HG03457 (cell line): ENCODE measurements around the gene MRPS23.

Source experiments
- ATAC-seq: cut with Tn5 transposase; IDR thresholded peaks from one replicate; pipeline ENCODE4 v1.9.1; 2021; ENCODE audit warnings: moderate number of reproducible peaks; ENCODE audit not compliant: unreplicated experiment

Gene MRPS23

DNA sequence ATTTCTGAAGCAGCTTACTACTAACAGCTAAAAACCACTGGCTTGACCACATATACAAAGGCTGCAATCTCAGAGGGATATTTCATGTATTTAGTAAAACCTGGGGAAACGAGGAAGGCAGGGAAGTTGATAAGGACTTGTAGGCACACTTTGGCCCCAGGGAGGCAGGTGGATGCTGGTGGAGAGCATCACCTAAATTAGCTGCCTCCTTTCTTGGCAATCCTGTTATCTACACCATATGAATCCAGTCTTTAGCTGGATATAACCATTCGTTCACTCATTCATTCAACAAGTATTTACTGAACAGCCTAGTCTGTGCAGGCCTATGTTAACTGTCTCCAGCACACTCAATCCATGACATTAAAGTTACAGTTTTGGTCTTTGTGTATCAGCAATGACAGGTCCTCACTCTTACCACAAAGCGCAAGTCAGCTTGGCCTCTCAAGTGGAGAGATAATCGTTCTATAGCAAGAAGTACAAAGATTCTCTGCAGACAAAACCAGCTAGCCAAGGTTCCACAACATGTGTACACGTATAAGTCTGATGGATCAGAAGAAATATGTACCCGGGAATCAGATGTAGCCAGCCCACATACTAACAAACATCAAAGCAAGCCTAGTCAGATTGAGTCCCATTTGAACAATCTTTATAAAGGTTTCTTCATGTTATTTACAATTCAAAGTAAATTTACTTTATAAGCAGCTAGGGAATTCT lies 10.8 kb downstream of the MRPS23 start:
- ATAC-seq: no peak

- ATAC-seq: no peak
Measured at GRCh38 chr17:57838453-57838852, 11.4 kb downstream of the MRPS23 start.

DNA sequence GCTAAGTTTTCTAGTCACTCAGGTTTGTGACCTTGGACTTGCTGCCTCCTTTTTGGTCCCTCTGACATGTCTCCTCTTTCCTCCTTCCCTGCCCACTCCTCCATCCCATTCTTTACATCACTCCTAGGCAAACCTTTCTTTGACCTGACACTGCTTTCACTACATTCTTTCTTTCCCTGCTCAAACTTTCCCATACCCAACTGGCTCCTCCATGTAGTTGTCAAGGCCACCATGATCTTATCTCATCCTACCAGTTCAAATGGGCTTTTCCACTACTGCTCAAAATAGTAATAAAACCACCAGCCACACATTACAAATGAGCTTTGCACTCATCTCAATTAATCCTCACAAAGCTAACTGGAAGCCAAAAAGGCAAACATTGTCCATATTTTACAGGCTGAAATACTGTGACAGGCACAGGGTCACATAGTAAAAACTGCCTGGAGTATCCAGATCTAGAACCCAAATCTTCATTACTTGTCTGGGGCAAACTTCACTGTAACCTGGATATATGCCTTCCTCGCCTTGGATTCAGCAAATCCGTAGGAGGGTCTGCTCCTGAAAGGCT lies 14.4 kb downstream of the MRPS23 start:
- ATAC-seq: no peak

- no peak for ATAC-seq
Measured at GRCh38 chr17:57834146-57834741, 15.6 kb downstream of the MRPS23 start.

GRCh38 chr17:57833179-57833939 lies 16.5 kb downstream of the MRPS23 start:
- no peak for ATAC-seq

GRCh38 chr17:57832314-57833178 lies 17.3 kb downstream of the MRPS23 start:
- ATAC-seq: no peak

DNA sequence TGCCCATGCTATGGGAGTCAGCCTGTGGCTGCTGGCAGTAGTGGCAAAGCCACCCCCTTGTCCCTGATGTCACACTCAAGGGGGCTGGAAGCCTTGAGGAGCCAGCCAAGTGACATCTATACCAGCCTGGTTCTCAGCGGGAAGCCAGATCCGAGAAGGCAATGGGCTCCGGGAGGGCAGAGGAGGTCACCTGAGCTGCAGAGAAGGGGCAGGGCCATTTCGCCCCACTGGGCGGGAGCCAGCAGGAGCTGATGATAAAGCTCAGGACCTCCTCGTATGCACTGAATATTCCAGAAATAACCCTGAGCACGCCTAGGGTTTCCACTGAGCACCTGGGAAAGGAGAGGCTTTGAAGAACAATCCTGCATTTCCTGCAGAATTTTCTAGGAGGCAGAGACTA lies 19.0 kb downstream of the MRPS23 start:
- ATAC-seq: no peak

GRCh38 chr17:57823469-57824401 lies 26.1 kb downstream of the MRPS23 start:
- no peak for ATAC-seq

- no peak for ATAC-seq
Measured at GRCh38 chr17:57819867-57820266, 30.0 kb downstream of the MRPS23 start.

GRCh38 chr17:57819285-57819684 lies 30.6 kb downstream of the MRPS23 start:
- no peak for ATAC-seq

DNA sequence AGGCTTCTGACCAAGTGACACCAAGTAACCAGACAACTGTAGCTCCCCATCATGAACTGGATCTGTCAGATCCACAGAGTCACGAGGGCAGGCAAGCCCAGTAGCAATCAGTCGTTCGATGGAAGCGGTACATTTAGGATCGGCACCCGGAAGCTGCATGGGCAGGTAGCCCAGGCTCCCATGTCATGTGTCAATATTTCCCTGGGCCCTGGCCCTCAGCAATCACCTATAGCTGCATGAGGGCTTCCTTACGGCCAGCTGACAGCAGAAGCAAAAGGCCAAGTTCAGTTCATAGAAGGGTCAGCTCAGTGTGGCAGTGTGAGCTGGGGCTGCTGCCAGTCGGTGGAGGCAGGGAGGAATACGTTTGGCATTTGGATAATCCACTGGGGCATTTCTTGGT lies 31.8 kb downstream of the MRPS23 start:
- no peak for ATAC-seq

GRCh38 chr17:57817299-57817698 lies 32.5 kb downstream of the MRPS23 start:
- ATAC-seq: no peak

DNA sequence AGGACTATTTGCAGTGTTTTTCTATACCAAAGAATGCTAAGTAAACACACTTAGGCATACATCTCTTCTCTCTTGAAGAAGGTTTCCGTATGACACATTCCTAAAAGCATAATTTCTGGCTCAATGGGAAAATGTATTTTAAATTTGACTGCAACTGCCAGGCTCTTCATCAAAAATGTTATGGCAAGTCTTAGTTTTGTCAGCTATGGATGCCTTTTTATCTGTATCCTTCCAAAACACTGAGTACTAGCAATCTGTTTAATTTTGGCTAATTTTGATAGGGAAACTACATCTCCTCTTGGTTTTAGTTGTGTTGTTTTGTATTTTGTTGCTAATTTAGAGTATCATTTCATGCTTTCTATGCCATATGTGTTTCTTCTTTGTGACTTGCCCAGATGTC lies 35.4 kb downstream of the MRPS23 start:
- no peak for ATAC-seq

- ATAC-seq: no peak
Measured at GRCh38 chr17:57811638-57812280, 38.1 kb downstream of the MRPS23 start.

DNA sequence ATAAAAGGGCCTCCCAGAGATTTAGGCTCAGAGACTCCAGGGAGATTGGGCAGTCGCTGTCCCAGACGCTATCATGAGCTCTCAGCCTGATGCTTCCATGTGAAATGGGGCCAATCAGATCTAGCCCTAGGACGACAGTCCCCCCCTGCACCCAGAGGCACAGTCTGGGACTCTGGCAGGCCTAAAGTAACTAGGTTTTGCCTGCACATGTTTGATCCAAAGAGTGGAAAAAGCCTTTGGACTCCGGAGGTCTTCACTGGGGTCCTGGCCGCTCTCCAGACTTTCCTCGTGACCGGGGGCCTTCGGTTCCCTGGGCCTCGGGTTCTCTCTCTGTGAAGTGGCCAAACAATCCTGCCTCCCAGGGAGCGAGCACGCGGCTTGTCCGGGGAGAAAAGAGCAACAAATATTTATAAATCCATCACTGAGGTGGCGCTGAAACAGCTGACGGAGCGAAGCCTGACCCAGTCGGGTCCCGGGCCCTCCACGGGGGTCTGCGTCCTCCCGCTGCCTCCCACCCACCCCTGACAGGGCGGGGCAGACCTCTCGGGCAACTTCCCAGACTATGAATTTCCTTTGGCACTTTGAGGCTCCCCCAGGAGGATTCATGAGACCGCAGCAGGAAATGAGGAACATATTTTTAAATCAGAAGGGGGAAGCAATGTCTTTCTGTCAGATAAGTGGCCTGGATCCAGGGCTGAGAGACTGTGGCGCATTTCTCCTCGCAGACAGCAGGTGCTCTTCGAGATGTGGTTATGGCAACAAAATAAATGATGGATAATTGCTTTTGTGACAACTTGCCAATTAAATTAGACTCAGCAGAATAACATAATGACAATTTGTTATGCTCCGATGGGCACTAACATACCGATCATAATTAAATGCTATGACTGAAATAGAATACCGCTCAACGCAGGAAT lies 38.9 kb downstream of the MRPS23 start:
- ATAC-seq: no peak

DNA sequence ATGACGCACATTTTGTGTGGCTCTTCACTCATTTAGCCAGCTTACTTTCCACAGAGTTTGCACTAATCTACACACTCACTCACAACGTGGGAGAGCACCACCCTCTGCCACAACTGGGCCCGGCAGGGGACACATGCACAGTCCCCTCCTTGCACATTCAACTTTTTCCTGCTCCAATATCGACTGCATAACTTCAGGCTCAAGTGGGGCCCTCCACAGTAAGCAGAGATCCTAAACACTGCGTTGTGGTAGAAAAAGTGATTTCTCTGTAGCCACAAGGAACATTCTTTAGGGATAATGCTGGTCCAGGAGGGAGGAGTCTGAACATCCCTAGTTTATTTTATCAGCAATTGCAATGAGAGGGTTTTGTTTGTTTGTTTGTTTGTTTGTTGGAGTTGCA lies 40.0 kb downstream of the MRPS23 start:
- ATAC-seq: no peak

DNA sequence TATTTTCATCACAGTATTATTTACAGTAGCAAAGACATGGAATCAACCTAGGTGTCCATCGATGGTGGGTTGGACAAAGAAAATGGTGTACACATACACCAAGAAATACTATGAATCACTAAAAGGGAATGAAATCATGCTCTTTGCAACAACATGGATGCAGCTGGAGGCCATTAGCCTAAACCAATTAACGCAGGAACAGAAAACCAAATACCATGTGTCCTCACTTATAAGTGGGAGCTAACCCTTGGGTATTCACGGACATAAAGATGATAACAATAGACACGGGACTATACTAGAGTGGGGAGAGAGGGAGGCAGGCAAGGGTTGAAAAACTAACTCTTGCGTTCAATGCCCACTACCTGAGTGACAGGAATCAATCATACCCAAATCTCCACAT lies 41.0 kb downstream of the MRPS23 start:
- no peak for ATAC-seq

- ATAC-seq: no peak
Measured at GRCh38 chr17:57806167-57806830, 43.5 kb downstream of the MRPS23 start.
